HepG2 (cell line): Measurements from ENCODE around the gene F12. TPM values are rescaled to one million over a fixed set of nuclear protein-coding genes. Genes with fewer than 3 reads are reported as not detected.

Source experiments
- HNF4A ChIP-seq: sonication (generic); formaldehyde crosslinking; IDR thresholded peaks from 2 replicates; pipeline ENCODE4 v1.4.0; 2020; ENCODE audit warnings: missing genetic modification reagents
- HNRNPL ChIP-seq: fragments of 200-400 bp; formaldehyde crosslinking; IDR thresholded peaks from 2 replicates; pipeline ENCODE4 v1.6.1; 2017; ENCODE audit warnings: mild to moderate bottlenecking, low read depth, low read length
- MAFG ChIP-seq: sonication (generic); formaldehyde crosslinking; IDR thresholded peaks from 2 replicates; pipeline ENCODE4 v1.5.1; 2020; ENCODE audit warnings: mild to moderate bottlenecking, missing genetic modification reagents
- NPAS2 ChIP-seq: sonication (generic); formaldehyde crosslinking; IDR thresholded peaks from 2 replicates; pipeline ENCODE4 v1.8.0; 2022; ENCODE audit warnings: mild to moderate bottlenecking, missing genetic modification reagents, borderline replicate concordance
- SSRP1 ChIP-seq: IDR thresholded peaks from 2 replicates; pipeline ENCODE4 v1.6.1; 2016; ENCODE audit warnings: control low read depth
- ZBTB10 ChIP-seq: sonication (generic); formaldehyde crosslinking; IDR thresholded peaks from 2 replicates; pipeline ENCODE4 v1.4.0; 2020; ENCODE audit warnings: missing genetic modification reagents, borderline replicate concordance
- ZBTB39 ChIP-seq: sonication (generic); formaldehyde crosslinking; IDR thresholded peaks from 2 replicates; pipeline ENCODE4 v1.5.0; 2020; ENCODE audit warnings: missing genetic modification reagents
- polyA plus RNA-seq, 8 experiments: library from polyadenylated mRNA; depleted of rRNA in 3 of 8; stranded (reverse) in 7 of 8; unstranded in 1 of 8; fragments of >200 nt; fragmentation: Illumina TruSeq in 4 of 8; extraction: Trizol in 4 of 8; gene quantifications; 2 replicates each; pipeline versions ENCODE4 v1.2.1 to v1.2.3, GENCODE V29; 2011 to 2016; ENCODE audit warnings: low read depth in 4 of 8, missing spikeins in 1 of 8, mixed read lengths in 1 of 8; ENCODE audit not compliant: insufficient read depth in 1 of 8
- total RNA-seq, 5 experiments: library from RNA; depleted of rRNA; stranded (reverse); fragments of >200 nt; fragmentation: Illumina TruSeq; extraction: Trizol; gene quantifications; 2 replicates each; pipeline ENCODE4 v1.2.3, GENCODE V29; 2016; ENCODE audit warnings: low read depth in 1 of 5

The F12 gene
- total and polyA plus RNA-seq, 2 of the 13 experiments (the other 11 are each of a cell fraction or from before 2014, with no cell fraction given) = 2.5 to 3.0 TPM

- no peak for TF ChIP-seq ZBTB10 (CRISPR knock-in tag)
- TF ChIP-seq MAFG (CRISPR knock-in tag) = no peak
- no peak for TF ChIP-seq HNF4A
- TF ChIP-seq ZBTB39 (CRISPR knock-in tag) = no peak
- 0 out of 2 replicates have a peak, but pooled peaks have one; percentile 30 for TF ChIP-seq HNRNPL
- TF ChIP-seq SSRP1 (CRISPR knock-in tag) = no peak
- no peak for TF ChIP-seq NPAS2 (CRISPR knock-in tag)
These were observed 48.7 kb upstream of the F12 start (continued) for GRCh38 chr5:177457852-177458681.
